Measurements from ENCODE around the gene POLR1D. TPM values are rescaled to one million over a fixed set of nuclear protein-coding genes. Genes with fewer than 3 reads are reported as not detected.

The POLR1D gene
- total RNA-seq, 1 experiment from 2014 or later: 161 TPM

- Histone ChIP-seq H3K9ac (ENCODE audit: low read length) (no peak overlapping the region), H3K4me1 (ENCODE audit: low read length) (no peaks in the 10 kb centered on the region), H4K20me1 (ENCODE audit: insufficient read depth, low read depth, low read length) (peaks cover 56% of the 10 kb centered on the region), H3K27ac (ENCODE audit: low read length) (no peak overlapping the region), H2AFZ (ENCODE audit: low read length) (no peak overlapping the region), H3K27me3 (ENCODE audit: low read length) (no peaks in the 10 kb centered on the region), H3K4me2 (ENCODE audit: low read depth, low read length, poor library complexity, severe bottlenecking) (no peak overlapping the region), H3K79me2 (ENCODE audit: low read length) (no peaks in the 10 kb centered on the region), H3K36me3 (ENCODE audit: insufficient read depth, low read length) (no peaks in the 10 kb centered on the region), H3K9me2 (replicated peaks; ENCODE audit: insufficient read depth, low read length) (no peaks in the 10 kb centered on the region), H3K9me3 (ENCODE audit: low read length) (no peaks in the 10 kb centered on the region), H3K4me3 (ENCODE audit: low read length) (no peak overlapping the region)
- DNase-seq: no peak
Observed at GRCh38 chr13:27601803-27602202, 19.9 kb upstream of the POLR1D start.

GRCh38 chr13:27605099-27605498 lies 16.6 kb upstream of the POLR1D start:
- H3K9me3 ChIP-seq (ENCODE audit: low read length): no peaks in the 10 kb centered on the region
- no peaks in the 10 kb centered on the region for H3K9me2 ChIP-seq (replicated peaks; ENCODE audit: insufficient read depth, low read length)
- H3K4me2 ChIP-seq (ENCODE audit: low read depth, low read length, poor library complexity, severe bottlenecking): no peak overlapping the region
- H3K27ac ChIP-seq (ENCODE audit: low read length): no peak overlapping the region
- no peaks in the 10 kb centered on the region for H3K27me3 ChIP-seq (ENCODE audit: low read length)
- H2AFZ ChIP-seq (ENCODE audit: low read length): no peak overlapping the region
- DNase-seq: no peak
- H4K20me1 ChIP-seq (ENCODE audit: insufficient read depth, low read depth, low read length): peaks cover 49% of the 10 kb centered on the region
- no peaks in the 10 kb centered on the region for H3K79me2 ChIP-seq (ENCODE audit: low read length)
- H3K36me3 ChIP-seq (ENCODE audit: insufficient read depth, low read length): no peaks in the 10 kb centered on the region
- H3K9ac ChIP-seq (ENCODE audit: low read length): no peak overlapping the region
- H3K4me1 ChIP-seq (ENCODE audit: low read length): peaks cover 15% of the 10 kb centered on the region
- no peak overlapping the region for H3K4me3 ChIP-seq (ENCODE audit: low read length)

- no peak overlapping the region for H2AFZ ChIP-seq (ENCODE audit: low read length)
- no peaks in the 10 kb centered on the region for H3K36me3 ChIP-seq (ENCODE audit: insufficient read depth, low read length)
- DNase-seq: no peak
- H3K4me2 ChIP-seq (ENCODE audit: low read depth, low read length, poor library complexity, severe bottlenecking): no peak overlapping the region
- H3K9ac ChIP-seq (ENCODE audit: low read length): no peak overlapping the region
- no peaks in the 10 kb centered on the region for H3K9me3 ChIP-seq (ENCODE audit: low read length)
- H3K27me3 ChIP-seq (ENCODE audit: low read length): no peaks in the 10 kb centered on the region
- H3K79me2 ChIP-seq (ENCODE audit: low read length): no peaks in the 10 kb centered on the region
- peaks cover 19% of the 10 kb centered on the region for H3K4me1 ChIP-seq (ENCODE audit: low read length)
- H3K9me2 ChIP-seq (replicated peaks; ENCODE audit: insufficient read depth, low read length): no peaks in the 10 kb centered on the region
- H4K20me1 ChIP-seq (ENCODE audit: insufficient read depth, low read depth, low read length): peaks cover 48% of the 10 kb centered on the region; the same call in 1 of the 2 replicates
- no peak overlapping the region for H3K4me3 ChIP-seq (ENCODE audit: low read length)
- H3K27ac ChIP-seq (ENCODE audit: low read length): no peak overlapping the region
Observed at GRCh38 chr13:27605610-27606200, 16.0 kb upstream of the POLR1D start.

- H3K27me3 ChIP-seq (ENCODE audit: low read length): no peaks in the 10 kb centered on the region
- no peaks in the 10 kb centered on the region for H3K9me2 ChIP-seq (replicated peaks; ENCODE audit: insufficient read depth, low read length)
- H3K79me2 ChIP-seq (ENCODE audit: low read length): peaks cover 4% of the 10 kb centered on the region; the same call in 1 of the 2 replicates
- DNase-seq: no peak
- no peak overlapping the region for H3K4me2 ChIP-seq (ENCODE audit: low read depth, low read length, poor library complexity, severe bottlenecking)
- no peak overlapping the region for H3K27ac ChIP-seq (ENCODE audit: low read length)
- peaks cover 26% of the 10 kb centered on the region for H3K4me1 ChIP-seq (ENCODE audit: low read length)
- no peak overlapping the region for H2AFZ ChIP-seq (ENCODE audit: low read length)
- peaks cover 52% of the 10 kb centered on the region for H4K20me1 ChIP-seq (ENCODE audit: insufficient read depth, low read depth, low read length)
- no peak overlapping the region for H3K9ac ChIP-seq (ENCODE audit: low read length)
- no peaks in the 10 kb centered on the region for H3K9me3 ChIP-seq (ENCODE audit: low read length)
- no peaks in the 10 kb centered on the region for H3K36me3 ChIP-seq (ENCODE audit: insufficient read depth, low read length)
- H3K4me3 ChIP-seq (ENCODE audit: low read length): no peak overlapping the region
Observed at GRCh38 chr13:27607125-27607524, 14.6 kb upstream of the POLR1D start.

- H3K4me2 ChIP-seq (ENCODE audit: low read depth, low read length, poor library complexity, severe bottlenecking): no peak overlapping the region
- H3K9ac ChIP-seq (ENCODE audit: low read length): no peak overlapping the region
- H3K27me3 ChIP-seq (ENCODE audit: low read length): no peaks in the 10 kb centered on the region
- no peak overlapping the region for H2AFZ ChIP-seq (ENCODE audit: low read length)
- no peak for DNase-seq
- no peak overlapping the region for H3K4me3 ChIP-seq (ENCODE audit: low read length)
- H3K36me3 ChIP-seq (ENCODE audit: insufficient read depth, low read length): no peaks in the 10 kb centered on the region
- H3K9me2 ChIP-seq (replicated peaks; ENCODE audit: insufficient read depth, low read length): no peaks in the 10 kb centered on the region
- H3K79me2 ChIP-seq (ENCODE audit: low read length): peaks cover 10% of the 10 kb centered on the region; the same call in 1 of the 2 replicates
- peaks cover 67% of the 10 kb centered on the region for H4K20me1 ChIP-seq (ENCODE audit: insufficient read depth, low read depth, low read length)
- H3K9me3 ChIP-seq (ENCODE audit: low read length): no peaks in the 10 kb centered on the region
- H3K27ac ChIP-seq (ENCODE audit: low read length): no peak overlapping the region
- peaks cover 16% of the 10 kb centered on the region for H3K4me1 ChIP-seq (ENCODE audit: low read length)
Observed at GRCh38 chr13:27613628-27614027, 8.1 kb upstream of the POLR1D start.

- Histone ChIP-seq H3K4me2 (ENCODE audit: low read depth, low read length, poor library complexity, severe bottlenecking) (no peak overlapping the region), H3K27ac (ENCODE audit: low read length) (no peak overlapping the region)
Observed at GRCh38 chr13:27617881-27618321, 3.8 kb upstream of the POLR1D start.

GRCh38 chr13:27619093-27619727 lies 2.5 kb upstream of the POLR1D start:
- no peak overlapping the region for H3K27ac ChIP-seq (ENCODE audit: low read length)
- H3K9me2 ChIP-seq (replicated peaks; ENCODE audit: insufficient read depth, low read length): no peaks in the 10 kb centered on the region
- H3K79me2 ChIP-seq (ENCODE audit: low read length): peaks cover 39% of the 10 kb centered on the region
- no peaks in the 10 kb centered on the region for H3K9me3 ChIP-seq (ENCODE audit: low read length)
- H3K4me3 ChIP-seq (ENCODE audit: low read length): peak overlapping the region; percentile 93
- H3K4me1 ChIP-seq (ENCODE audit: low read length): peaks cover 31% of the 10 kb centered on the region
- DNase-seq: peak; percentile 47
- peaks cover 15% of the 10 kb centered on the region for H3K36me3 ChIP-seq (ENCODE audit: insufficient read depth, low read length)
- H3K9ac ChIP-seq (ENCODE audit: low read length): peak overlapping the region; percentile 76
- H3K27me3 ChIP-seq (ENCODE audit: low read length): no peaks in the 10 kb centered on the region
- H4K20me1 ChIP-seq (ENCODE audit: insufficient read depth, low read depth, low read length): peaks cover 37% of the 10 kb centered on the region
- H2AFZ ChIP-seq (ENCODE audit: low read length): no peak overlapping the region
- peak overlapping the region; percentile 94 for H3K4me2 ChIP-seq (ENCODE audit: low read depth, low read length, poor library complexity, severe bottlenecking)

More at GRCh38 chr13:27617881-27618321, 3.8 kb upstream of the POLR1D start:
- no peak for DNase-seq
- peaks cover 18% of the 10 kb centered on the region for H3K4me1 ChIP-seq (ENCODE audit: low read length)
- no peaks in the 10 kb centered on the region for H3K27me3 ChIP-seq (ENCODE audit: low read length)
- no peaks in the 10 kb centered on the region for H3K9me3 ChIP-seq (ENCODE audit: low read length)
- no peaks in the 10 kb centered on the region for H3K9me2 ChIP-seq (replicated peaks; ENCODE audit: insufficient read depth, low read length)
- H2AFZ ChIP-seq (ENCODE audit: low read length): no peak overlapping the region
- H3K79me2 ChIP-seq (ENCODE audit: low read length): peaks cover 26% of the 10 kb centered on the region
- no peak overlapping the region for H3K9ac ChIP-seq (ENCODE audit: low read length)
- H3K36me3 ChIP-seq (ENCODE audit: insufficient read depth, low read length): peaks cover 2% of the 10 kb centered on the region
- no peak overlapping the region for H3K4me3 ChIP-seq (ENCODE audit: low read length)
- peaks cover 40% of the 10 kb centered on the region for H4K20me1 ChIP-seq (ENCODE audit: insufficient read depth, low read depth, low read length)

GRCh38 chr13:27619728-27620376 lies 1.8 kb upstream of the POLR1D start:
- peak; percentile 72 for DNase-seq
- H3K27me3 ChIP-seq (ENCODE audit: low read length): no peaks in the 10 kb centered on the region
- peaks cover 36% of the 10 kb centered on the region for H3K4me1 ChIP-seq (ENCODE audit: low read length)
- peak overlapping the region; percentile 93 for H3K4me3 ChIP-seq (ENCODE audit: low read length)
- H3K4me2 ChIP-seq (ENCODE audit: low read depth, low read length, poor library complexity, severe bottlenecking): peak overlapping the region; percentile 94
- H2AFZ ChIP-seq (ENCODE audit: low read length): peak overlapping the region; percentile 52; the same call in 1 of the 2 replicates
- H4K20me1 ChIP-seq (ENCODE audit: insufficient read depth, low read depth, low read length): peaks cover 34% of the 10 kb centered on the region
- H3K27ac ChIP-seq (ENCODE audit: low read length): no peak overlapping the region
- no peaks in the 10 kb centered on the region for H3K9me3 ChIP-seq (ENCODE audit: low read length)
- H3K9me2 ChIP-seq (replicated peaks; ENCODE audit: insufficient read depth, low read length): no peaks in the 10 kb centered on the region
- H3K36me3 ChIP-seq (ENCODE audit: insufficient read depth, low read length): peaks cover 17% of the 10 kb centered on the region
- H3K9ac ChIP-seq (ENCODE audit: low read length): peak overlapping the region; percentile 76
- peaks cover 45% of the 10 kb centered on the region for H3K79me2 ChIP-seq (ENCODE audit: low read length)
